GM12891 (cell line): ENCODE results near the gene ABCA2.

Source experiments
- POLR2A ChIP-seq: IDR thresholded peaks from 2 replicates; pipeline ENCODE4 v1.6.1; 2011; ENCODE audit warnings: low read depth, low read length, control low read depth
- TAF1 ChIP-seq: IDR thresholded peaks from 2 replicates; pipeline ENCODE4 v1.6.1; 2011; ENCODE audit warnings: low read depth, low read length, control low read depth

GRCh38 chr9:137007108-137007815, 20.8 kb downstream of the ABCA2 start:
- TF ChIP-seq POLR2A, result no peak
- TF ChIP-seq TAF1, result no peak
